ENCODE data around the gene PHKB. TPM values are rescaled to one million over a fixed set of nuclear protein-coding genes. Genes with fewer than 3 reads are reported as not detected.

PHKB gene
- total RNA-seq, 1 experiment from 2014 or later: 83.4 TPM

DNA sequence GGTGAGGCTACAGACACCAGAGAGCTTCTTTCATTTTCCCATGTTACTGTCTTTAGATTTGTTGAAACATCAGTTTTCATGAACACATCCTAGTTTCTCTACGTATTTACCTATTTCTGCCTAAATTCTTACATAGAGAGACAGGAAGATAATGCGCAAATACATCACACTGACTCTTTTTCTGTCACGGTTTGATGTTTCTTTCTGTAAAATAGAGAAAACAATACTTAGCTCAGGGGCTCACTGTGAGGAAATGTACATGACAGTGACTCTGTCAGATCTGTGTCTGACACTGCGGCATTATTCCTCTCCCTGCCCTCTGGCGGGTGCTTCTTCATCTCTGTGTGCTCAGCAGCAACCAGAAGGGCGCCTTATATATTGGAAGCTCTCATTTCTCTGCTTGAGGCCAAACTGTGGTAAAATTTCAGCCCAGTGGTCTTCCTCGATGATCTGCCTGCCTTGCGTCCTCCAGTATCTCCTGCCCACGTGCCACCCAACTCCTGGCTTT, 264.1 kb downstream of the PHKB start:
- no peak overlapping the region for H3K27ac Mint-ChIP-seq (ENCODE audit: unreplicated experiment)
- intact Hi-C loops (cut with micrococcal nuclease; ENCODE audit: unreplicated experiment): no loop called here
- TF ChIP-seq, protein P1, sequence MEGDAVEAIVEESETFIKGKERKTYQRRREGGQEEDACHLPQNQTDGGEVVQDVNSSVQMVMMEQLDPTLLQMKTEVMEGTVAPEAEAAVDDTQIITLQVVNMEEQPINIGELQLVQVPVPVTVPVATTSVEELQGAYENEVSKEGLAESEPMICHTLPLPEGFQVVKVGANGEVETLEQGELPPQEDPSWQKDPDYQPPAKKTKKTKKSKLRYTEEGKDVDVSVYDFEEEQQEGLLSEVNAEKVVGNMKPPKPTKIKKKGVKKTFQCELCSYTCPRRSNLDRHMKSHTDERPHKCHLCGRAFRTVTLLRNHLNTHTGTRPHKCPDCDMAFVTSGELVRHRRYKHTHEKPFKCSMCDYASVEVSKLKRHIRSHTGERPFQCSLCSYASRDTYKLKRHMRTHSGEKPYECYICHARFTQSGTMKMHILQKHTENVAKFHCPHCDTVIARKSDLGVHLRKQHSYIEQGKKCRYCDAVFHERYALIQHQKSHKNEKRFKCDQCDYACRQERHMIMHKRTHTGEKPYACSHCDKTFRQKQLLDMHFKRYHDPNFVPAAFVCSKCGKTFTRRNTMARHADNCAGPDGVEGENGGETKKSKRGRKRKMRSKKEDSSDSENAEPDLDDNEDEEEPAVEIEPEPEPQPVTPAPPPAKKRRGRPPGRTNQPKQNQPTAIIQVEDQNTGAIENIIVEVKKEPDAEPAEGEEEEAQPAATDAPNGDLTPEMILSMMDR (IDR thresholded peaks at IDR 0.05; ENCODE audit: unreplicated experiment): no peak
- DNase-seq: no peak
- no peak overlapping the region for H3K4me3 Mint-ChIP-seq (ENCODE audit: low read depth, unreplicated experiment)
- BruUV-seq (replicated peaks): no TSS peak
- peaks cover 44% of the 10 kb centered on the region for H3K27me3 Mint-ChIP-seq (ENCODE audit: unreplicated experiment)
- H3K36me3 Mint-ChIP-seq (ENCODE audit: insufficient read depth, unreplicated experiment): no peaks in the 10 kb centered on the region
- CTCF ChIA-PET: no interaction called here
- H3K4me1 Mint-ChIP-seq (ENCODE audit: low read depth, unreplicated experiment): no peaks in the 10 kb centered on the region
- no peaks in the 10 kb centered on the region for H3K9me3 Mint-ChIP-seq (ENCODE audit: low read depth, unreplicated experiment)

DNA sequence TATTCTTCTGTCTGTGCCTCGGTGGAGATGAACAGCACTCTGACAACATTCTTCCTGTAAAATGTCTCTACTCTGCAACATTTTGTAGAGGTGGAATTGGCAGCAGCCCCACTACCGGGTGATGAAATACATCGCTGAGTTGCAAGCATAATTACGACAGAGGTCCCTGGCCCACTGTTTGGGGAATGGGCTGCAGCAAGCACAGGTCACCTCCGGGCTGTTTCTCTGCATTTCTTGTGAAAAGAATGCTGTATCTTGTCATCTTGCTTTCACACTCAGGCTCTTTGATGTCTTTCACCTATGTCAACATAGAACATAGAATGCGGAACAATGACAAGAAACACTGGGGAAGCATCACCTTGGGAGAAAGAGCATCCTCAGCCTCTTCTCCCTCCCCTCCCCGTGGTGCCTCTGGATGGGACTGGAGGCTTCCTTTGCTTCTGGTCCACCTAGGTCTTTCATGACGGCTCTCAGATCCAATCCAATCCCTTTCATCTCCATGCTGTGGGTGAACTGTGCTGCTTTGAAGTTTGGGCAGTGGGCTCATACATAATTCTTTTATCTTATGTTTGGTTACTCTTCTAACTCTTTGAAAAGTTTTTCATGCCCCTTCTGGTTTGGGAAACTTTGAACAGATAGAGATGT, 265.0 kb downstream of the PHKB start:
- CTCF ChIA-PET: no interaction called here
- no peak overlapping the region for H3K4me3 Mint-ChIP-seq (ENCODE audit: low read depth, unreplicated experiment)
- no peaks in the 10 kb centered on the region for H3K4me1 Mint-ChIP-seq (ENCODE audit: low read depth, unreplicated experiment)
- DNase-seq: no peak
- intact Hi-C loops (cut with micrococcal nuclease; ENCODE audit: unreplicated experiment): no loop called here
- no TSS peak for BruUV-seq (replicated peaks)
- H3K9me3 Mint-ChIP-seq (ENCODE audit: low read depth, unreplicated experiment): no peaks in the 10 kb centered on the region
- H3K27me3 Mint-ChIP-seq (ENCODE audit: unreplicated experiment): peaks cover 48% of the 10 kb centered on the region
- no peak overlapping the region for H3K27ac Mint-ChIP-seq (ENCODE audit: unreplicated experiment)
- H3K36me3 Mint-ChIP-seq (ENCODE audit: insufficient read depth, unreplicated experiment): no peaks in the 10 kb centered on the region
- TF ChIP-seq, protein P1 (IDR thresholded peaks at IDR 0.05; ENCODE audit: unreplicated experiment): no peak

DNA sequence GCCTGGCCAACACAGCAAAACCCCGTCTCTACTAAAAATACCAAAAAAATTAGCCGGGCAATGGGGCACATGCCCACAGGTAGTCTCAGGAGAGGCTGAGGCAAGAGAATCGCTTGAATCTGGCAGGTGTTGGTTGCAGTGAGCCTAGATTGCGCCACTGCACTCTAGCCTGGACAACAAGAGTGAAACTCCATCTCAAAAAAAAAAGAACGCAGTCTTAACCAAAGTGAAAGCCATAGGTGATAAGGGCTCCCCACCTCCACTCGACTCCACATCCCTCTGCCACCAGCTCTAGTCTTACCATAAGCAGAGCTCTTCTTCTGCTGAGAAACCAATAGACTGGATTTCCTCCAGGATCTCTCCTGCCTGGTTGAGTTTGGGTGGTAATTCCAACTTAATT, 266.0 kb downstream of the PHKB start:
- no peak overlapping the region for H3K4me3 Mint-ChIP-seq (ENCODE audit: low read depth, unreplicated experiment)
- DNase-seq: no peak
- H3K4me1 Mint-ChIP-seq (ENCODE audit: low read depth, unreplicated experiment): no peaks in the 10 kb centered on the region
- CTCF ChIA-PET: no interaction called here
- no peaks in the 10 kb centered on the region for H3K9me3 Mint-ChIP-seq (ENCODE audit: low read depth, unreplicated experiment)
- no TSS peak for BruUV-seq (replicated peaks)
- intact Hi-C loops (cut with micrococcal nuclease; ENCODE audit: unreplicated experiment): no loop called here
- H3K36me3 Mint-ChIP-seq (ENCODE audit: insufficient read depth, unreplicated experiment): no peaks in the 10 kb centered on the region
- no peak overlapping the region for H3K27ac Mint-ChIP-seq (ENCODE audit: unreplicated experiment)
- peaks cover 57% of the 10 kb centered on the region for H3K27me3 Mint-ChIP-seq (ENCODE audit: unreplicated experiment)
- TF ChIP-seq, protein P1 (IDR thresholded peaks at IDR 0.05; ENCODE audit: unreplicated experiment): no peak

DNA sequence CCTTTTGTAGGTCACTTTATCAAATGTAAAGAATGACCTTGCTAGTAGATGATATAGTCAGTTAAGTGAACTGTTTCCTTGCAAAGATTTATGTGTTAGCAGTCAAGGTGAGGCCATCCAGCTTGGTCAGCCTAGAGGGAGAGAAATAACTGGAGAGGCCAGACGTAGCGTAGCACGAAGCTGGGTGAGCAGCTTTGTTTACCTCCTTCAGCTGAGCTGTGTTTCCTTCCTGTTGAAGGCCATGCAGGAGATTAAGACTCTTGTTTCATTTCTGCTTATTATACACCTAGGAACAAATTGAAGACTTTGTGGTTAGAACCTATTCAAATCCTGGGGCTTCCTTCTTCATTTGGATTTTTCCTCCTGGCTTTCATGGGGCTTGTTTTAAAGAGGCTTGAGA, 267.1 kb downstream of the PHKB start:
- Mint-ChIP-seq H3K27me3 (ENCODE audit: unreplicated experiment) (peaks cover 68% of the 10 kb centered on the region), H3K27ac (ENCODE audit: unreplicated experiment) (no peak overlapping the region), H3K36me3 (ENCODE audit: insufficient read depth, unreplicated experiment) (no peaks in the 10 kb centered on the region), H3K9me3 (ENCODE audit: low read depth, unreplicated experiment) (no peaks in the 10 kb centered on the region), H3K4me3 (ENCODE audit: low read depth, unreplicated experiment) (no peak overlapping the region), H3K4me1 (ENCODE audit: low read depth, unreplicated experiment) (no peaks in the 10 kb centered on the region)
- TF ChIP-seq, protein P1 (IDR thresholded peaks at IDR 0.05; ENCODE audit: unreplicated experiment): no peak
- no peak for DNase-seq
- intact Hi-C loops (cut with micrococcal nuclease; ENCODE audit: unreplicated experiment): no loop called here
- CTCF ChIA-PET: no interaction called here
- BruUV-seq (replicated peaks): no TSS peak

All from Calu3 (cell line).